ENCODE results near the gene NUP42.
"Not testable (repeated sequence)": the region's sequence is repeated elsewhere in the genome, so short reads cannot be mapped to it uniquely, and the experiment has no call there.

Gene NUP42

GRCh38 chr7:23224364-23224763 is 42.5 kb downstream of the NUP42 start:
- H3K4me1 ChIP-seq (ENCODE audit: control insufficient read depth, insufficient read depth, low read length); H3K36me3 ChIP-seq (ENCODE audit: control insufficient read depth in 2 of 2, insufficient read depth in 1 of 2, low read length in 2 of 2); H3K9me3 ChIP-seq (ENCODE audit: control insufficient read depth, insufficient read depth, low read depth, low read length); CTCF ChIA-PET; H3K4me3 ChIP-seq (ENCODE audit: low read depth, low read length); H3K27ac ChIP-seq (ENCODE audit: extremely low read depth, low read depth, low read length): not testable (repeated sequence)
- POLR2A ChIA-PET: interaction anchor here (0.5 kb wide), 1 partner anchor 1407 kb away, joined by 4 read pairs; no protein-coding TSS in a partner anchor

- CTCF ChIA-PET: interaction anchor here (1.2 to 1.3 kb wide), 2 partner anchors 35 to 42 kb away, joined by 4 to 5 read pairs; no protein-coding TSS in a partner anchor
- Histone ChIP-seq H3K27ac (ENCODE audit: extremely low read depth, low read depth, low read length) (no peak overlapping the region), H3K36me3 (ENCODE audit: control insufficient read depth in 2 of 2, insufficient read depth in 1 of 2, low read length in 2 of 2) (no peaks in the 10 kb centered on the region), H3K4me1 (ENCODE audit: control insufficient read depth, insufficient read depth, low read length) (no peaks in the 10 kb centered on the region), H3K4me3 (ENCODE audit: low read depth, low read length) (no peak overlapping the region), H3K9me3 (ENCODE audit: control insufficient read depth, insufficient read depth, low read depth, low read length) (no peaks in the 10 kb centered on the region)
- POLR2A ChIA-PET: no interaction called here
- TF ChIP-seq ZNF530 (tag by site-specific recombination; IDR thresholded peaks at IDR 0.05; ENCODE audit: low read depth): no peak
- TF ChIP-seq ZBTB26 (tag by site-specific recombination; optimal IDR thresholded peaks at IDR 0.05): no peak
- no peak for TF ChIP-seq ATF2 (tag by site-specific recombination; IDR thresholded peaks at IDR 0.05; ENCODE audit: low read depth)
- TF ChIP-seq ZNF280D (tag by site-specific recombination; IDR thresholded peaks at IDR 0.05): no peak
- no peak for TF ChIP-seq ZNF549 (tag by site-specific recombination; IDR thresholded peaks at IDR 0.05)
- no peak for TF ChIP-seq BCL11A (tag by site-specific recombination; IDR thresholded peaks at IDR 0.05; ENCODE audit: low read depth)
- no peak for TF ChIP-seq RBAK (tag by site-specific recombination; IDR thresholded peaks at IDR 0.05)
- TF ChIP-seq ZNF394 (tag by site-specific recombination; IDR thresholded peaks at IDR 0.05; ENCODE audit: borderline replicate concordance): no peak
- TF ChIP-seq ZNF654 (tag by site-specific recombination; IDR thresholded peaks at IDR 0.05; ENCODE audit: low read depth): no peak
- TF ChIP-seq ZNF670 (tag by site-specific recombination; IDR thresholded peaks at IDR 0.05; ENCODE audit: low read depth): no peak
- no peak for TF ChIP-seq ZNF843 (tag by site-specific recombination; IDR thresholded peaks at IDR 0.05)
- TF ChIP-seq ZBTB44 (tag by site-specific recombination; IDR thresholded peaks at IDR 0.05): no peak
- TF ChIP-seq ZNF324 (tag by site-specific recombination; IDR thresholded peaks at IDR 0.05): no peak
- no peak for TF ChIP-seq ZNF747 (tag by site-specific recombination; IDR thresholded peaks at IDR 0.05)
- no peak for TF ChIP-seq ZNF792 (tag by site-specific recombination; IDR thresholded peaks at IDR 0.05)
- no peak for TF ChIP-seq HOXD13 (CRISPR knock-in tag; IDR thresholded peaks at IDR 0.05; ENCODE audit: borderline replicate concordance)
- TF ChIP-seq GLIS1 (tag by site-specific recombination; IDR thresholded peaks at IDR 0.05): no peak
- TF ChIP-seq ZNF76 (tag by site-specific recombination; IDR thresholded peaks at IDR 0.05; ENCODE audit: borderline replicate concordance, low read depth): no peak
- TF ChIP-seq ZNF692 (tag by site-specific recombination; IDR thresholded peaks at IDR 0.05): no peak
- no peak for TF ChIP-seq REPIN1 (tag by site-specific recombination; IDR thresholded peaks at IDR 0.05; ENCODE audit: low read depth)
Observed at GRCh38 chr7:23226844-23227450, 45.1 kb downstream of the NUP42 start.

Measured in HEK293 (cell line).